DMS79 treated with DMSO at 0.1 percent for 48 hours (cell line): ENCODE results near the gene PCDHB7.
"Not testable (repeated sequence)": the region's sequence is repeated elsewhere in the genome, so short reads cannot be mapped to it uniquely, and the experiment has no call there.

Source experiments
- DNase-seq: peaks from one replicate; lab custom pipeline; 2025; lab: John Stamatoyannopoulos, UW

The PCDHB7 gene

DNA sequence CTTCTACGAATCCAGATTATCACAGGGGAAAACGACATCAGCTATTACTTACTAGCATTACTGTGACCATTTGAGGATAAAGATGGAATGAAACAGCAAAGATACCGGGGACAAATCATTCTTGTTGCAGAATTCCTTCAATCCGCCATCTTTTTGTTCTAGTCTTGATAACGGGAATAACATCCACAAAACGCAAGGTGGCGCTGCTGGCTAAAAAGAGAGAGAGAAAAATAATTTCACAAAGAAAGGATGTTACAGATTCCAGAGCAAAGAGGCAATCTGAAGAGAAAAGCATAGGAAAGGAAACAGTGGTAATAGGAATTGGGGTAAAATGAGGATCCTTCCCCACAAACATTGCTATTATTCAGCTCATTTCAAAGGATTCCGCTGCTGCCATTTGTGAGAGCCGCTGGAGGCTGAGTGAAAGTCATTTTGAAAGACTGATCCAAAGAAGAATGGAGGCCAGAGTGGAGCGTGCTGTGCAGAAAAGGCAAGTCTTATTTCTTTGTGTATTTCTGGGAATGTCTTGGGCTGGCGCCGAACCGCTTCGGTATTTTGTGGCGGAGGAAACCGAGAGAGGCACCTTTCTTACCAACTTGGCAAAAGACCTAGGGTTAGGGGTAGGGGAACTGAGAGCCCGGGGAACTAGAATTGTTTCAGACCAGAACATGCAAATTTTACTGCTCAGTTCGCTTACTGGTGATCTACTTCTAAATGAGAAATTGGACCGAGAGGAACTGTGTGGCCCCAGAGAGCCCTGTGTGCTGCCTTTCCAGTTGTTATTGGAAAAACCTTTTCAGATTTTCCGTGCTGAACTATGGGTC, at the start of gene PCDHB7:
Gene PCDHB7, plus strand, starts transcription at position 264 of the 824 bp plus-strand sequence. Its CDS starts 192 bp downstream, at position 456.
- no peak for DNase-seq

DNA sequence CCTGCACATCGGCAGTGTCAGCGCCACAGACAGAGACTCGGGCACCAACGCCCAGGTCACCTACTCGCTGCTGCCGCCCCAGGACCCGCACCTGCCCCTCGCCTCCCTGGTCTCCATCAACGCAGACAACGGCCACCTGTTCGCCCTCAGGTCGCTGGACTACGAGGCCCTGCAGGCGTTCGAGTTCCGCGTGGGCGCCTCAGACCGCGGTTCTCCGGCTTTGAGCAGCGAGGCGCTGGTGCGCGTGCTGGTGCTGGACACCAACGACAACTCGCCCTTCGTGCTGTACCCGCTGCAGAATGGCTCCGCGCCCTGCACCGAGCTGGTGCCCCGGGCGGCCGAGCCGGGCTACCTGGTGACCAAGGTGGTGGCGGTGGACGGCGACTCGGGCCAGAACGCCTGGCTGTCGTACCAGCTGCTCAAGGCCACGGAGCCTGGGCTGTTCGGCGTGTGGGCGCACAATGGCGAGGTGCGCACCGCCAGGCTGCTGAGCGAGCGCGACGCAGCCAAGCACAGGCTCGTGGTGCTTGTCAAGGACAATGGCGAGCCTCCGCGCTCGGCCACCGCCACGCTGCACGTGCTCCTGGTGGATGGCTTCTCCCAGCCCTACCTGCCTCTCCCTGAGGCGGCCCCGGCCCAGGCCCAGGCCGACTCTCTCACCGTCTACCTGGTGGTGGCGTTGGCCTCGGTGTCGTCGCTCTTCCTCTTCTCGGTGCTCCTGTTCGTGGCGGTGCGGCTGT, 48.9 kb upstream of the PCDHB7 start:
- DNase-seq: not testable (repeated sequence)

DNA sequence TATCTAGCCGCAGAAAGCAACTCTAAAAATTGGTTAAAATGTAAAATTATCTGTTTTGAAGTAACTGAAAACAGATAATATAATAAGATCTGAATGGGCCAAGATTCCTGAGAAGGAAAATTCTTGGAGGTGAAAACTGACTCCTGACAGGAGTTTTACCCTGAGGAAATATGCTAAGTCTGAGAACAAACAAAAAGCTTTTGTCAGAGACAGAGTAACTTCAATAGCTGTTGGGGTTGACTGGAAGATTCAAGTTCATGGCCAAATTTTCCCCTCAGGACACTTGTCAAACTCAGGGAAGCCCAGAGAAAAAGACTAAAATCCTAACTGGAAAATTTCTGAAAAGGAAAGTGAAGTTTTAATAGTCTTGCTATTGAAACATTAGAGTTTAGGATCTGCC, 45.1 kb upstream of the PCDHB7 start:
- no peak for DNase-seq

DNA sequence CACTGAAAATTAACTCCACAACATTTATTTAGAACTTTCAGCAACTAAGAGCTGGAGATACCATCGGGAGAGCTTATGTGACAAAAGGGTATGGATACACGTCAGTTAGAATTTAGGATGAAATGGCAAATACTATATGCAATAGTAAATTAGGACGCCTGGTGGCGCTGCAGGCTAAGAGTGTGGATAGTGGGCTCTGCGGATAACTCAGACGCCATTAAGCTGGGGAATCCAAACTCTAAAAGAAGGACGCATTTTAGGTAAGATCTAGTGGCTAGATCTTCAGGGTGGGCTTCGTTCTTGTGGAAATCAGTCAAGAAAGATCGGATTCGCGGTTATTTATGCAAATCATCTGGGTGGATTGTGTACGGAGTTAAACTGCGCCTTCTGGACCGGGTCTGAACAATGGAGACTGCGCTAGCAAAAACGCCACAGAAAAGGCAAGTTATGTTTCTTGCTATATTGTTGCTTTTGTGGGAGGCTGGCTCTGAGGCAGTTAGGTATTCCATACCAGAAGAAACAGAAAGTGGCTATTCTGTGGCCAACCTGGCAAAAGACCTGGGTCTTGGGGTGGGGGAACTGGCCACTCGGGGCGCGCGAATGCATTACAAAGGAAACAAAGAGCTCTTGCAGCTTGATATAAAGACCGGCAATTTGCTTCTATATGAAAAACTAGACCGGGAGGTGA, 37.3 kb upstream of the PCDHB7 start, which contains the start of gene PCDHB5:
Gene PCDHB5, plus strand, starts transcription at position 177 of the 688 bp plus-strand sequence. Its CDS starts 229 bp downstream, at position 406.
- DNase-seq: no peak

DNA sequence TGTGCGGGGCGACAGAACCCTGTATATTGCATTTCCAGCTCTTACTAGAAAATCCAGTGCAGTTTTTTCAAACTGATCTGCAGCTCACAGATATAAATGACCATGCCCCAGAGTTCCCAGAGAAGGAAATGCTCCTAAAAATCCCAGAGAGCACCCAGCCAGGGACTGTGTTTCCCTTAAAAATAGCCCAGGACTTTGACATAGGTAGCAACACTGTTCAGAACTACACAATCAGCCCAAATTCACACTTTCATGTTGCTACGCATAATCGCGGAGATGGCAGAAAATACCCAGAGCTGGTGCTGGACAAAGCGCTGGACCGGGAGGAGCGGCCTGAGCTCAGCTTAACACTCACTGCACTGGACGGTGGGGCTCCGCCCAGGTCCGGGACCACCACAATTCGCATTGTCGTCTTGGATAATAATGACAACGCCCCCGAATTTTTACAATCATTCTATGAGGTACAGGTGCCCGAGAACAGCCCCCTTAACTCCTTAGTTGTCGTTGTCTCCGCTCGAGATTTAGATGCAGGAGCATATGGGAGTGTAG, 36.7 kb upstream of the PCDHB7 start:
- DNase-seq: no peak

DNA sequence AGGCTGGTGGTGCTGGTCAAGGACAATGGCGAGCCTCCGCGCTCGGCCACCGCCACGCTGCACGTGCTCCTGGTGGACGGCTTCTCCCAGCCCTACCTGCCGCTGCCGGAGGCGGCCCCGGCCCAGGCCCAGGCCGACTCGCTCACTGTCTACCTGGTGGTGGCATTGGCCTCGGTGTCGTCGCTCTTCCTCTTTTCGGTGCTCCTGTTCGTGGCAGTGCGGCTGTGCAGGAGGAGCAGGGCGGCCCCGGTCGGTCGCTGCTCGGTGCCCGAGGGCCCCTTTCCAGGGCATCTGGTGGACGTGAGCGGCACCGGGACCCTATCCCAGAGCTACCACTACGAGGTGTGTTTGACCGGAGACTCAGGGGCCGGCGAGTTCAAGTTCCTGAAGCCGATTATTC, 35.1 kb upstream of the PCDHB7 start:
- DNase-seq: not testable (repeated sequence)

DNA sequence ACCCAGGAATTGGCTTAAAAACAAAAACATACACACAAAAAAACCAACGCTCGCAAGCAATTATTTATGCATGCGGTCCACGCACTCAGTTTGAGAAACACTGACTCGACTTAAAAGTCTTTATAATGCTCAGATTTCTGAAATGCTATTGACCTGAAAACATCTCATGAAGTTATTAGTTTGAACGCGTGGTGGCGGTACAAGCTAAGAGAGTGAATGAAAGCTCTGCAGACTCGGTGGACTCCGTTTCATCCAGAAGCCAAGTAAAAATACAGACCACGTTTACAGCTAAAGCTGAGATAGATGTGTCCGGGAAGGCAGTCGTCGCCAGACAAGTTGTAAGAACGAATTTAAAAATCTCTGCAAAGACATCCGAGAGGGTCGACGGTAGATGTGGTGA, 22.6 kb upstream of the PCDHB7 start, which contains the start of gene PCDHB6:
Gene PCDHB6, plus strand, starts transcription at position 246 of the 400 bp plus-strand sequence. CDS start 201 bp downstream, outside the sequence.
- no peak for DNase-seq

DNA sequence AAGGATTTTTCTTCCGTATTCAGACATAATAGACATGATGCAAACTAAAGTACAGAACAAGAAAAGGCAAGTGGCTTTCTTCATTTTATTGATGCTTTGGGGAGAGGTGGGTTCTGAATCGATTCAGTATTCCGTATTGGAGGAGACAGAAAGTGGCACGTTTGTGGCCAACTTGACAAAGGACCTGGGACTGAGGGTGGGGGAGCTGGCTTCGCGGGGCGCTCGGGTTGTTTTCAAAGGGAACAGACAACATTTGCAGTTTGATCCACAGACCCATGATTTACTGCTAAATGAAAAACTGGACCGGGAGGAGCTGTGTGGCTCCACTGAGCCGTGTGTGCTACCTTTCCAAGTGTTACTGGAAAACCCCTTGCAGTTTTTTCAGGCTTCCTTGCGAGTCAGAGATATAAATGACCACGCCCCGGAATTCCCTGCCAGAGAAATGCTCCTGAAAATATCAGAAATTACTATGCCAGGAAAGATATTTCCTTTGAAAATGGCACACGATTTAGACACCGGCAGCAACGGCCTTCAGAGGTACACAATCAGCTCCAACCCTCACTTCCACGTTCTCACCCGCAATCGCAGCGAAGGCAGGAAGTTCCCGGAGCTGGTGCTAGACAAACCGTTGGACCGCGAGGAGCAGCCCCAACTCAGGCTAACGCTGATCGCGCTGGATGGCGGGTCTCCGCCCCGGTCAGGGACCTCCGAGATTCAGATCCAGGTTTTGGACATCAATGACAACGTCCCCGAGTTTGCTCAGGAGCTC, 22.0 kb upstream of the PCDHB7 start:
- DNase-seq: no peak

DNA sequence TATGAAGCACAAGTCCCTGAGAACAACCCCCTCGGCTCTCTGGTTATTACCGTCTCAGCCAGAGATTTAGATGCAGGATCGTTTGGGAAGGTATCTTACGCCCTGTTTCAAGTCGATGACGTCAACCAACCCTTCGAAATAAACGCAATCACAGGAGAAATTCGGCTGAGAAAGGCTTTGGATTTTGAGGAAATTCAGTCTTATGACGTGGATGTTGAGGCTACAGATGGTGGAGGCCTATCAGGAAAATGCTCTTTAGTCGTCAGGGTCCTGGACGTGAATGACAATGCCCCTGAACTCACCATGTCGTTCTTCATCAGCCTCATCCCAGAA, 21.5 kb upstream of the PCDHB7 start:
- no peak for DNase-seq

DNA sequence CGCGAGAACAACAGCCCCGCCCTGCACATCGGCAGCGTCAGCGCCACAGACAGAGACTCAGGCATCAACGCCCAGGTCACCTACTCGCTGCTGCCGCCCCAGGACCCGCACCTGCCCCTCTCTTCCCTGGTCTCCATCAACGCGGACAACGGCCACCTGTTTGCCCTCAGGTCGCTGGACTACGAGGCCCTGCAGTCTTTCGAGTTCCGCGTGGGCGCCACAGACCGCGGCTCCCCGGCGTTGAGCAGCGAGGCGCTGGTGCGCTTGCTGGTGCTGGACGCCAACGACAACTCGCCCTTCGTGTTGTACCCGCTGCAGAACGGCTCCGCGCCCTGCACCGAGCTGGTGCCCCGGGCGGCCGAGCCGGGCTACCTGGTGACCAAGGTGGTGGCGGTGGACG, 20.8 kb upstream of the PCDHB7 start:
- not testable (repeated sequence) for DNase-seq

DNA sequence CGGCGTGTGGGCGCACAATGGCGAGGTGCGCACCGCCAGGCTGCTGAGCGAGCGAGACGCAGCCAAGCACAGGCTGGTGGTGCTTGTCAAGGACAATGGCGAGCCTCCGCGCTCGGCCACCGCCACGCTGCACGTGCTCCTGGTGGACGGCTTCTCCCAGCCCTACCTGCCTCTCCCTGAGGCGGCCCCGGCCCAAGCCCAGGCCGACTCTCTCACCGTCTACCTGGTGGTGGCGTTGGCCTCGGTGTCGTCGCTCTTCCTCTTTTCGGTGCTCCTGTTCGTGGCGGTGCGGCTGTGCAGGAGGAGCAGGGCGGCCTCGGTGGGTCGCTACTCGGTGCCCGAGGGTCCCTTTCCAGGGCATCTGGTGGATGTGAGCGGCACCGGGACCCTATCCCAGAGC, 20.3 kb upstream of the PCDHB7 start:
- not testable (repeated sequence) for DNase-seq

DNA sequence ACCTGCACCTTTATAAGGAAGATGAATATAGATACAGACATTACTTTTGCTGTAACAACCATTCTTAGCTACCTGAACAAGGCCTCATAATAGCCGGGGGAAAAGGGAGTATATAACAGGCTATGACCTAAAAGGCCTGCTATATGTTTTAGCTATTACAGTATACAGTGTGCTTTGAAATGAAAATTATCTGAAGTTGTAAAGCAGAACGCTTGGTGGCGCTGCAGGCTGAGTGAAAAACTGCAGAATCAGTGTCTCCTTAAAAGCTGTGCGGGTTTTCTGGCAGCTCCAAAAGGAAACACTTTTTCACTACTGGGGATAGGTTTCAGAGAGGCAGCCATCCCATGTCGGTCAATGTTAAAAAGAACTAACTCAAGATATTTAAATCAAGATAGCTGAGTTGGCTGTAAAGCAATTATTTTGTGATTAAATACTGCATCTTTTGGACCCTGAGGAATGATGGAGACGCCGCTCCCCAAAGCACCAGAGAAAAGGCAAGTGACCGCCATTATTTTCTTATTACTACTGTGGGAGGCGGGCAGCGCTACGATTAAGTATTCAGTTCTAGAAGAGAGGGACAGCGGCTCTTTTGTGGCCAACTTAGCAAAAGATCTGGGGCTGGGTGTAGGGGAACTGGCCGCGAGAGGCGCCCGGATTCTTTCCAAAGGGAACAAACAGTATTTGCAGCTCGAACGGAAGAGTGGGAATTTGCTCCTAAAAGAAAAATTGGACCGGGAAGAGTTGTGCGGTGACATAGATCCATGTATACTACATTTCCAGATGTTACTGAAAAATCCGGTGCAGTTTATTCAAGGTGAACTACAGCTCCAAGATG, 16.7 kb upstream of the PCDHB7 start:
- DNase-seq: no peak

DNA sequence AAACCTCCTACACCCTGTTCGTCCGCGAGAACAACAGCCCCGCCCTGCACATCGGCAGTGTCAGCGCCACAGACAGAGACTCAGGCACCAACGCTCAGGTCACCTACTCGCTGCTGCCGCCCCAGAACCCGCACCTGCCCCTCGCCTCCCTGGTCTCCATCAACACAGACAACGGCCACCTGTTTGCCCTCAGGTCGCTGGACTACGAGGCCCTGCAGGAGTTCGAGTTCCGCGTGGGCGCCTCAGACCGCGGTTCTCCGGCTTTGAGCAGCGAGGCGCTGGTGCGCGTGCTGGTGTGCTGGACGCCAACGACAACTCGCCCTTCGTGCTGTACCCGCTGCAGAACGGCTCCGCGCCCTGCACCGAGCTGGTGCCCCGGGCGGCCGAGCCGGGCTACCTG, 15.1 kb upstream of the PCDHB7 start:
- DNase-seq: not testable (repeated sequence)

DNA sequence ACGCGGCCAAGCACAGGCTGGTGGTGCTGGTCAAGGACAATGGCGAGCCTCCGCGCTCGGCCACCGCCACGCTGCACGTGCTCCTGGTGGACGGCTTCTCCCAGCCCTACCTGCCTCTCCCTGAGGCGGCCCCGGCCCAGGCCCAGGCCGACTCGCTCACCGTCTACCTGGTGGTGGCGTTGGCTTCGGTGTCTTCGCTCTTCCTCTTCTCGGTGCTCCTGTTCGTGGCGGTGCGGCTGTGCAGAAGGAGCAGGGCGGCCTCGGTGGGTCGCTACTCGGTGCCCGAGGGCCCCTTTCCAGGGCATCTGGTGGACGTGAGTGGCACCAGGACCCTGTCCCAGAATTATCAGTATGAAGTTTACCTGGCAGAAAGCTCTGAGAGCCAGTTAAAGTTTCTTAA, 14.5 kb upstream of the PCDHB7 start:
- not testable (repeated sequence) for DNase-seq

DNA sequence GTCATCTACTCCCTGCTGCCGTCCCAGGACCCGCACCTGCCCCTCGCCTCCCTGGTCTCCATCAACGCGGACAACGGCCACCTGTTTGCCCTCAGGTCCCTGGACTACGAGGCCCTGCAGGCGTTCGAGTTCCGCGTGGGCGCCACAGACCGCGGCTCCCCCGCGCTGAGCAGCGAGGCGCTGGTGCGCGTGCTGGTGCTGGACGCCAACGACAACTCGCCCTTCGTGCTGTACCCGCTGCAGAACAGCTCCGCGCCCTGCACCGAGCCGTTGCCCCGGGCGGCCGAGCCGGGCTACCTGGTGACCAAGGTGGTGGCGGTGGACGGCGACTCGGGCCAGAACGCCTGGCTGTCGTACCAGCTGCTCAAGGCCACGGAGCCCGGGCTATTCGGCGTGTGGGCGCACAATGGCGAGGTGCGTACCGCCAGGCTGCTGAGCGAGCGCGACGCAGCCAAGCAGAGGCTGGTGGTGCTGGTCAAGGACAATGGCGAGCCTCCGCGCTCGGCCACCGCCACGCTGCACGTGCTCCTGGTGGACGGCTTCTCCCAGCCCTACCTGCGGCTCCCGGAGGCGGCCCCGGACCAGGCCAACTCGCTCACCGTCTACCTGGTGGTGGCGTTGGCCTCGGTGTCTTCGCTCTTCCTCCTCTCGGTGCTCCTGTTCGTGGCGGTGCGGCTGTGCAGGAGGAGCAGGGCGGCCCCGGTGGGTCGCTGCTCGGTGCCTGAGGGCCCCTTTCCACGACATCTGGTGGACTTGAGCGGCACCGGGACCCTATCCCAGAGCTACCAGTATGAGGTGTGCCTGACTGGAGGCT, 2.1 kb downstream of the PCDHB7 start:
- DNase-seq: not testable (repeated sequence)

DNA sequence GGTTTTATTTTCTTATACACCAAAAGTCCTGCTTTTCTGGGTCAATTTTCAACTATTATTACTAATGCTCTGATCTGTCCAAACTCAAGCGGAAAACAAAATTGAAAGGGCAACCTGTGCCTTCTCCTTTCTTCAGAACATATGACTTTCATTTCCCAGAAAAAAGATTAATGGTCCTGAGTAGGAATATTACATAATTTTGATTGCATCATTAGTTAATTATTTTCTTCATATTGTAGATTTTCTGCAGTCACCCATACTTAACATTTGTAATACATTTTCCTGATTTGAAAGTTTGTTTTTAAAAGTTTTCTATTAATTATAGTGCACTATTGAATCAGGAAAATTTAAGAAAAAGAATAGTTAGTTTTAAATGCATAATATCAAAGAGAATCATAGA, 3.5 kb downstream of the PCDHB7 start:
- DNase-seq: no peak

DNA sequence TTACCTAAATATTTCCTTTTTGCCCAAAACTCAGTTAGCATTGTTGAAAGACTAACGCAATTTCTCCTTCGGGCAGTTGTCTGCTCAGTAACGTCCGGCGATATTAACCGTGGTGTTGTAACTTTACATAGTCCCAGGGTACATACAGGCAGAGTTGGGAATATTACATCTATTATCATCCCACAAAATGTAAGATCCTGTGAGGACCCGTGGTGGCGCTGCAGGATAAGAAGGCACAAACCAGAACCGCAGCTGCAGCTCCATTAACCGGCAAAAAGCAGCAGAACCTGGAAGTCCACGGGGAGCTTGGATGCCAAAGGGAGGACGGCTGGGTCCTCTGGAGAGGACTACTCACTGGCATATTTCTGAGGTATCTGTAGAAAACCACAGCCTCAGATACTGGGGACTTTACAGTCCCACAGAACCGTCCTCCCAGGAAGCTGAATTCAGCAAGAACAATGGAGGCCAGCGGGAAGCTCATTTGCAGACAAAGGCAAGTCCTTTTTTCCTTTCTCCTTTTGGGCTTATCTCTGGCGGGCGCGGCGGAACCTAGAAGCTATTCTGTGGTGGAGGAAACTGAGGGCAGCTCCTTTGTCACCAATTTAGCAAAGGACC, 5.2 kb downstream of the PCDHB7 start, which contains the start of gene PCDHB8:
Gene PCDHB8, plus strand, starts transcription at position 214 of the 615 bp plus-strand sequence. Its CDS starts 245 bp downstream, at position 459.
- peak; percentile 39 for DNase-seq

DNA sequence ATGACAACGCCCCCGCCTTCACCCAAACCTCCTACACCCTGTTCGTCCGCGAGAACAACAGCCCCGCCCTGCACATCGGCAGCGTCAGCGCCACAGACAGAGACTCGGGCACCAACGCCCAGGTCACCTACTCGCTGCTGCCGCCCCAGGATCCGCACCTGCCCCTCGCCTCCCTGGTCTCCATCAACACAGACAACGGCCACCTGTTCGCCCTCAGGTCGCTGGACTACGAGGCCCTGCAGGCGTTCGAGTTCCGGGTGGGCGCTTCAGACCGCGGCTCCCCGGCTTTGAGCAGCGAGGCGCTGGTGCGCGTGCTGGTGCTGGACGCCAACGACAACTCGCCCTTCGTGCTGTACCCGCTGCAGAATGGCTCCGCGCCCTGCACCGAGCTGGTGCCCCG, 6.9 kb downstream of the PCDHB7 start:
- not testable (repeated sequence) for DNase-seq

DNA sequence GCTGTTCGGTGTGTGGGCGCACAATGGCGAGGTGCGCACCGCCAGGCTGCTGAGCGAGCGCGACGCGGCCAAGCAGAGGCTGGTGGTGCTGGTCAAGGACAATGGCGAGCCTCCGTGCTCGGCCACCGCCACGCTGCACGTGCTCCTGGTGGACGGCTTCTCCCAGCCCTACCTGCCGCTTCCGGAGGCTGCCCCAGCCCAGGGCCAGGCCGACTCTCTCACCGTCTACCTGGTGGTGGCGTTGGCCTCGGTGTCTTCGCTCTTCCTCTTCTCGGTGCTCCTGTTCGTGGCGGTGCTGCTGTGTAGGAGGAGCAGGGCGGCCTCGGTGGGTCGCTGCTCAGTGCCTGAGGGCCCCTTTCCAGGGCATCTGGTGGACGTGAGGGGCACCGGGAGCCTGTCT, 7.4 kb downstream of the PCDHB7 start:
- DNase-seq: not testable (repeated sequence)
